GM12864 (cell line): ENCODE measurements around the gene NT5DC1.

ENCODE experiments used
- DNase-seq: peaks from one replicate; pipeline ENCODE4 v3.0.0-alpha.2; 2011; ENCODE audit warnings: low read depth
- H3K4me3 ChIP-seq: 2 replicates; pipeline ENCODE4 v1.5.1; 2011; ENCODE audit warnings: mild to moderate bottlenecking, low read depth, low read length, control low read depth
- TF ChIP-seq, protein P1 (sequence below): IDR thresholded peaks from 2 replicates; pipeline ENCODE4 v1.5.1; 2011; ENCODE audit warnings: low read depth, mild to moderate bottlenecking, moderate library complexity, low read length, control low read depth, inconsistent platforms; ENCODE audit errors: missing control alignments

The NT5DC1 gene

GRCh38 chr6:116271149-116271708 is 170.6 kb downstream of the NT5DC1 start:
- TF ChIP-seq, protein P1, sequence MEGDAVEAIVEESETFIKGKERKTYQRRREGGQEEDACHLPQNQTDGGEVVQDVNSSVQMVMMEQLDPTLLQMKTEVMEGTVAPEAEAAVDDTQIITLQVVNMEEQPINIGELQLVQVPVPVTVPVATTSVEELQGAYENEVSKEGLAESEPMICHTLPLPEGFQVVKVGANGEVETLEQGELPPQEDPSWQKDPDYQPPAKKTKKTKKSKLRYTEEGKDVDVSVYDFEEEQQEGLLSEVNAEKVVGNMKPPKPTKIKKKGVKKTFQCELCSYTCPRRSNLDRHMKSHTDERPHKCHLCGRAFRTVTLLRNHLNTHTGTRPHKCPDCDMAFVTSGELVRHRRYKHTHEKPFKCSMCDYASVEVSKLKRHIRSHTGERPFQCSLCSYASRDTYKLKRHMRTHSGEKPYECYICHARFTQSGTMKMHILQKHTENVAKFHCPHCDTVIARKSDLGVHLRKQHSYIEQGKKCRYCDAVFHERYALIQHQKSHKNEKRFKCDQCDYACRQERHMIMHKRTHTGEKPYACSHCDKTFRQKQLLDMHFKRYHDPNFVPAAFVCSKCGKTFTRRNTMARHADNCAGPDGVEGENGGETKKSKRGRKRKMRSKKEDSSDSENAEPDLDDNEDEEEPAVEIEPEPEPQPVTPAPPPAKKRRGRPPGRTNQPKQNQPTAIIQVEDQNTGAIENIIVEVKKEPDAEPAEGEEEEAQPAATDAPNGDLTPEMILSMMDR: no peak
- DNase-seq: no peak
- H3K4me3 ChIP-seq: no peak overlapping the region

GRCh38 chr6:116277124-116277523 is 176.5 kb downstream of the NT5DC1 start:
- DNase-seq: no peak
- TF ChIP-seq, protein P1: no peak
- H3K4me3 ChIP-seq: peak overlapping the region; percentile 90

- DNase-seq: no peak
- H3K4me3 ChIP-seq: peak overlapping the region; percentile 90
- TF ChIP-seq, protein P1: no peak
Observed at GRCh38 chr6:116278481-116278829, 177.8 kb downstream of the NT5DC1 start.

DNA sequence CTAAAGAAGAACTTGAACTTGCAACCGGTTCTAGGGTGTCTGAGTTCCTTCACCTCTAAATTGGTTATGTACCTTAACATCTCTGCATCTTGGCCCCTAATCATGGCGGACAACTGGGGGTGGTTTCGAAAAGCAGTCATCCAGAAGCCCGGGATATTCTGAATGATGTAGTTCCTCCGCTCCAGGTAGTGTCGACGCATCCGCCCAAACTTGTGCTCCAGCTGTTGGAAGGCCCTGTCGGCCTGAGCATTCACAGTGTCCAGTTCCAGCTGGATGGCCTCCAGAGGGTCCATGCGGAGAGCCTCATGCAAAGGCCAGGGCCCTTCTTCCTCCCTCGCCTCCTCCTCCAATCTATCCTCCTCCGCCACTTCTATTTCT is 178.2 kb downstream of the NT5DC1 start:
- TF ChIP-seq, protein P1: no peak
- no peak for DNase-seq
- H3K4me3 ChIP-seq: peak overlapping the region; percentile 90

- TF ChIP-seq, protein P1: peak; percentile 18
- H3K4me3 ChIP-seq: peak within 1 kb of the TSS; percentile 90
- peak; percentile 93 for DNase-seq
Observed at GRCh38 chr6:116279232-116280160, 178.8 kb downstream of the NT5DC1 start, which contains the start of gene TSPYL1. TSPYL1 (minus strand) TSS chr6:116279930; CDS start chr6:116279830, 100 bp downstream.

GRCh38 chr6:116280161-116280932 is 179.7 kb downstream of the NT5DC1 start:
- TF ChIP-seq, protein P1: no peak
- peak overlapping the region; percentile 90 for H3K4me3 ChIP-seq
- DNase-seq: no peak
